A204.1 (cell line): ENCODE results near the gene ETV1.

Experiments used
- FAIRE-seq: peaks from 2 replicates; lab custom pipeline; 2012; peaks lifted over from hg19 to GRCh38; lab: Jason Lieb, UNC

The ETV1 gene

DNA sequence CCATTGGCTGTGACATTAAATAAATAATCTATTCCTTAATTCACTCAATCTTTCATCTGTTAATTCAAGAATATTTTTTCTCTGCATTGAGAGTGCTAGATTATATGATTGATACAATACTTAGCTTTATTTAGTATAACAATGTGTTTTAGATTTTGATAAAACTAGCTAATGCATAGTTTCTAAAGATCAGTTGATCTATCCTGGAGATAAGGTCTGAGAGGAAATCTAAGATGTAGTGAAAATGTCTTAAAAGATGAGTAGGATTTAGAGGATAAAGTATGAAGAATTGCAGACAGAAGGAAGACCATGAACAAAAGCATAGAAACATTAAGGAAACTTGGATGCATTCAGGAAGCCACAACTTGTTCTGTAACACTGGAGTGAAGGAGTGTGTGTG, 110.3 kb downstream of the ETV1 start:
- no peak for FAIRE-seq

DNA sequence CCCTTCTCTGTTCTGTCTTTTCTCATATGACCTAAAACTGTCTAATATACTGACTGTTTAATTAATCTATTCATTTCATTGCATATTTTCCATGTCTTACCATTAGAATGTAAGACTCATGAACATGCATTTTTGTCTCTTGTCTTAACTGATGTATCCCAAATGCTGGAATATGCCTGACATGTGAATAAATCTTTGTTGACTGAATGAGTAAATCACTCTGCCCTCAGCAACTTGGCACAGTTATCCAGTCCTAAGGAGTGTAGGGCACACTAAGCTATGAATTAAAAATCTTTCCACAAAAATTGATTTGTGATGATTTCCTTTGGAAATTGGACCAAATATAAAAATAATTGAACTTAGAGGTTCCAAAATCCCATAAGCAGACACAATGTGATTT, 111.3 kb downstream of the ETV1 start:
- FAIRE-seq = no peak

DNA sequence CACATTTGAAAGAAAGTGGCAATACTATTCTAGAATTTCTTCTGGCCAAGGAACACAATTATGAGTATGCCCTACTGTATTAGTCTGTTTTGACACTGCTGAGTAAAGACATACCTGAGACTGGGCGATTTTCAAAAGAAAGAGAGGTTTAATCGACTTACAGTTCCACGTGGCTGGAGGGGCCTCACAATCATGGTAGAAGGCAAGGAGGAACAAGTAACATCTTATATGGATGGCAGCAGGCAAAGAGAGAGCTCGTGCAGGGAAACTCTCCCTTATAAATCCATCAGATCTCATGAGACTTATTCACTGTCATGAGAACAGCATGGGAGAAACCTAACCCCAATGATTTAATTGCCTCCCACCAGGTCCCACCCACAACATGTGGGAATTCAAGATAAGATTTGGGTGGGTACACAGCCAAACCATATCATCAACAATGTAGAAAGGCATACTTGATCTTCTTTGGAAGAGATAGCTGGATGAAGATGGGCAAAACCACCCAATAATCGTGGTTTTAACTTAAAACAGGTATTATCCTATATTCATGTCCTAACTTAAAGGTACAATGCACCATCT, 113.9 kb downstream of the ETV1 start:
- no peak for FAIRE-seq

DNA sequence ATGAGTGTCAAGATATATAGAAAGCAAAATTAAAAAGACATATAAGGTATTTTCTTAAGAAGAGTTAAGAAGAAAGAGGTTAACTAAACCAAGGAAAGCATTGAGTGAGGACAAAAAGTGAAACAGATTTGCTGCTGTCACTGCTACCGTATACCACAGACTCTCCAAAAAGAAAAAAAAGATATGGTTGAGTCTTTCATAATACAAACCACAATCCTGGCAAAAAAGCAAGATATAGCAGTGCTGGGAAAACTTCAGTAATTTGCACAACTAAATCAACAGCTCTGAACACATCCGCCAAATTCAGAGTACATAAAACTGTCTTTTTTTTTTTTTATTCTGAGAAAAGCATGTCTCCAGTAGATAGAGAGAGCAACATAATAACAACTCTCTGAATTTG, 114.7 kb downstream of the ETV1 start:
- no peak for FAIRE-seq

DNA sequence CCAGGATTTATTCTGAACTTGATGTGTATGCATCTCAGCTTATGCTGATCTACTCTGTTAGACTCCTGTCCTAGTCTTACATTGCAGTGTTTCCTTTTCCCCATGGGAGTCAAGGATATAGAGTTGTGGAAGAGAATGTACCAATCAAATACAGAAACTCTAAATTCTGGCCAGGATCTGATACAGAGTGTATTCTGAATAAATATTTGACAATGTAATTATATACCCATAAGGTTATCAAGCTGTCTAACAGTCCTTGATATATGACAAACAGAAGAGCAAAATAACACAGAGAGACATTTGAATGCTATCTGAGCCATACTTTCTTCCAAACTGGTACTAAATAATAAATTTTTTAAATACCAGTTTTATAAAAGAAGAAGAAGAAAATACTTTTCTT, 116.8 kb downstream of the ETV1 start:
- FAIRE-seq = no peak

DNA sequence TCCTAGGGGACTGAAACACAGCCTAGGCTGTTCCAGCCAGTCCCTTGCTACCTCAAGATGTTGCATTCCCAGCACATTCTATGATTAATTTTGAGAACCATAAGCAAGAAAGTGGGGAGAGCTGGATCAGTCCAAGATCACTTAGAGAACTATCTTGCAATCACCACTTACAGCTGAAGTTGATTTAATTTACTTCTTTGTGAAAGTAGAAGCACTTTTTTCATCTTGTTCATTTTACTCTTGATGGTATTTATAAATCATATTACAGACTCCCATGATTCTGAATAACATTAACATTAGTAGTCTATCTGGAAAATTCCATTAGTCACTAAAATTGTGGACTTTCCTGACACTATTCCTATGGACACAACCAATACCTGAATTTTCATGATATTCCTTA, 118.5 kb downstream of the ETV1 start:
- FAIRE-seq = no peak

DNA sequence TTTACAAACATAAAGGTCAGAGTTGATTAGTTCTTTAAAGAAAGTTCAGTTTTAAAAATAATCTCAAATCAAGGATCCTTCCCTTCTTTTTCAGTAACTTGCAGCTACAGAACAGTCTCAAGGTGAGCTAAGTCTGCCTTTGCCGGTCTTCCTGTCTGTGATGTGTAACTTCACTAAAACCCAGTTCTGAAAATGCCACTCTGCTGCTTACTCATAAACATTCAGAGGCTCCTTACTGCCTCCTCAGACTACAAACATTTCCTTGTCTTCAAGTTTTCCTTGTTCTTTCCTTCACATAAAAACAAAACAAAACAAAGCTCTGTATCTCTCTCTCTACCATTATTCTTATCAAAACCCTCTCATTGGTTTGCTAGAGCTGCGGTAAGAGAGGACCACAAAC, 128.7 kb downstream of the ETV1 start:
- no peak for FAIRE-seq

DNA sequence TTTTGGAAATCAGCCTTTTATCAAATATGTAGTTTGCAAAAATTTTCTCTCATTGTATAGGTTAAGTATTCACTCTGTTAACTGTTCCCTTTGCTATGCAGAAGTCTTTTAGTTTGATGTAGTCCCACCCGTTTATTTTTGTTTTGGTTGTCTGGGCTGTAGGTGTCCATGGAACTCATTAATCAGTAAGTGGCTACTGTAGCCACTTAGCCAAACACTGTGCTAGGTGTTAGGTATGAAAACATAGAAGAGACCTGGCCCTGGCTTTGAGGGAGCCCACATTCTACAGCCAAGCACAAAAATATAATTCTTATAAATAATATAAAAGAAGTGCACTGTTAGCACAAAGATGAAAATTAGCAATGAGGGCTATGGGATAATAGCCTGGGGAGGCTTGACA, 133.5 kb downstream of the ETV1 start:
- FAIRE-seq = no peak

DNA sequence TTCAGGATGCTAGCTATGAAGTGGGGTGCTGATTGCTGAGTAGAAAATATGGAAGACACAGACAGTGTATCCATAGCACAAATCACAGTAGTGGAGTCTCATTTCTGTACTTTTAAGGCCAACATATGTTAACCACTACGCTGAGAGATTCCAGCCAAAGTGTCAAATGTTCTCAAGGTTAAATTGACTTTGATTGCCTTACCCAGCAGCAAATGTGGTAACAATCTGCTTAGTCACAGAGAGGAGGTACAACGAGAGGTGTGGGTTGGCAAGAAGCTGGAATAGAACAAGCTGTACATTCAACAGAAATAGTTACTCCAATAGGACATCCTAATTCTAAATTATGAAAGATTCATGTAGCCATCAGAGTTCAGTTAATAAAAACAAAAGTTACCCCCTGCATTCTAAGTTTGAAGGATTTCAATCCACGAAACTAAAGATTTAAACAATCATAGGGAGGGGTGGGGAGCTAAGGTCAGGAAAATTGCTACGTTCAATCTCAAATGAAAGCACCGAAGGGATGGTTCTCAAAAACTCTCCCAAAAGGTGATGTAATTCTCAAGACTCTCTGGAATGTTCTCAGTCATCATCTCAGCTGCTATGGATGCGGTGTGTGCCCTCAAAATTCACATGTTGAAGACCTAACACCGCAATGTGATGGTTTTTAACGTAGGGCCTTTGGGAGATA, 137.0 kb downstream of the ETV1 start:
- no peak for FAIRE-seq

DNA sequence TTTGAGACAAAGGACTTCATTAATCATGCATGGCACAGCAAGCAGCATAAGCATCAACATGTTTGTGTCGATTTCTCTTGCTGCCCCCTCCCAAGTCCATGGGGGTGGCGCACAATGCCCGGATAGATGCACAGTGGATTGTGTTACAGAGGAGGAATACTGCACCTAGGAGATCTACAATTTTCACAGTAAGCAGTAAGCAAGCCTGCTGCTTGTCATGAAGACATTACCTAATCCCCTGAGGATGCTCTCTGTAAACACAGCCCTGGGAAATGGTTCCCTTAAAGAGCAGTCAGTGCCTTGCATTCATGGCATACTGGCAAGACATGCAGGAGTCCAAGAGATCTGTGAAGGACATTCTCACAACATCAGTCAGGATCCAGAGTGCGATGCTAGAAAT, 137.7 kb downstream of the ETV1 start:
- FAIRE-seq = no peak

DNA sequence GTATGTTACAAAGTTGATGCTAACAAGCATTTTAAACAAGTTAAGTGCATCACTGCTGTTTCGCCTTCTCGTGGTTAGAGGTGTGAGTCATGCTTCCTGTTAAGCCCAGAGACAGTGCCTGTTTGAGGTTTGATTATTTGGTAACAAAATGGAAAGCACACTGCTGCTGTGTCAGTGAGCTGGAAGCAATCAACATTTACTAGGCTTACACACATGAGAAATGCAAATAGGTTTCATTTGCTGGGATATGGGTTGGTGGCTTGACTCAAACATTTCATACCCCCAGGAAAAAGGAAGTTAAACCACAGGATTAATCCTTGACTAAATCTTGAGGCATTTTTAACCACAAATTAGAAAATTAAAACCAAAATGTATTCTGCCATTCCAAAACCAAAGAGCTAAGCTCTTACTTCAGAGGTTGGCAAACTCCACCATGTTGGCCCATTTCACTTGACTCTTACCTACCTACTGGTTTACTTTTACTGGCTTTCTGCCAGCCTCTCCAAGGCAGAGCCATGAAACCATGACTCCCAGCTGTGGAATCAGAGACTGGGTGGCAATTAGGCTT, 139.2 kb downstream of the ETV1 start:
- no peak for FAIRE-seq

DNA sequence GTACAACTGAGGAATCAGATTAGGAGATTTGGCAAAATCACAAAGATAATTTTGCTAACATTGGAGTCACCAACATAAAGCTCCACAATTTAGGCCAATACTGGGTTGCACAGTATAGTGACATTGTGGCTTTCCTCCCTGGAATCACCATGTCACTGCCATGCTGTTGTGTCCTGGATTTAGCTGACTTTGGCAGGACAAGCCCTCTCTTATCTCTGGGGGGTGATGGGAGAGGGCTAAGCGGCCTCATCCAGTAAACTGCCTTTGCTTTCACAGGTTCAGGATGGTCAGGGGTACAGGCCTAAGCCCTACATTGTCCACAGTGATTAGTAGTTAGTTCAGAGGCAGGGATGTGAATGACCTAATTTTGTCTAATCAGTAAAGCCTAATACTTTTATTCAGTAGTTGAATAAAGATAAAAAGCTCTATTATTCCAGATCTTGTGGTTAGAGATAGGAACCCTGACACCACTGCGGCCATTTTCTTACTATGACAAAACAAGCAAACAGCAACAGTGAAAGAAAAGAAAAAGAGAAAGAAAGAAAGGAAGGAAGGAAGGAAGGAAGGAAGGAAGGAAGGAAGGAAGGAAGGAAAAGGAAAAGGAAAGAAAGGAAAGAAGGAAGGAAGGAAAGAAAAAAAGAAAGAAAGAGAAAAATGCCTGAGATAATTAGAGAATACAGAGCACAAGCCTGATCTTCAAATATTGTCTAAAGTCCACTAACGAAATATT, 140.1 kb downstream of the ETV1 start:
- FAIRE-seq = no peak

DNA sequence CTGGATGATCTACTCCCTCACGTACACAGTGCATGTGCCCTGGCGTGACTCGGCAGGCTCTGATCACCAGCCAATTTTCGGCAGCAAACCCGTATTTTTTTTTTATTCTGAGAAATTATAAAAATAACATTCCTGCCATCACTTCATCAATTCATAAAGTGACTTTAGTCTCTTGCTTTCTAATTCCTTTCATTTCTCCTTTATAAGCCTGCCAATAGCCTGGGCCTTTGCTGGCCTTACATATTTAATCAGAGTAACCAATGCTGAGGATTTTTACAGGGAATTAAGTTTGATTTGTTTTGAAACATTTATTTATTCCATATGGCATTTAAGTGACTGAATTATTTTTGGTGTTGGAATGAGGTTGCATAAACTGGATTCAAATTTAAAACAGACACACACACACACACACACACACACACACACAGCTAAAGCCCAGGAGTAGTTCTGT, 140.8 kb downstream of the ETV1 start:
- no peak for FAIRE-seq

DNA sequence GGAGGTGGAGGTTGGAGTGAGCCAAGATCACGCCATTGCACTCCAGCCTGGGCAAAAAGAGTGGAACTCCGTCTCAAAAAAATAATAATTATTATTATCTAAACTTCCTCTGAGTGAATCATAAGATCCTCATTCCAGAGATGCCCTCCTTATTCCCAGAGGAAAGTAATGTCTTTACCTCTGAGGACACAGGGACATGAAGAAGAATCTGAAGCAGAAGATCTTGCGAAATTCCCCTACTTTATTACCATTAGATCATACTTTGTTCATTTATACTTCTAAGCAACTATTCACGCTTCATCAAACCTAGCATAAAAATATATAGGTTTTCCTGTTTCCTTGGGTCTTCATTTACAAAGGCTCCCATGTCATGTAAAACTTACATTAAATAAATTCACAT, 143.1 kb downstream of the ETV1 start:
- no peak for FAIRE-seq

DNA sequence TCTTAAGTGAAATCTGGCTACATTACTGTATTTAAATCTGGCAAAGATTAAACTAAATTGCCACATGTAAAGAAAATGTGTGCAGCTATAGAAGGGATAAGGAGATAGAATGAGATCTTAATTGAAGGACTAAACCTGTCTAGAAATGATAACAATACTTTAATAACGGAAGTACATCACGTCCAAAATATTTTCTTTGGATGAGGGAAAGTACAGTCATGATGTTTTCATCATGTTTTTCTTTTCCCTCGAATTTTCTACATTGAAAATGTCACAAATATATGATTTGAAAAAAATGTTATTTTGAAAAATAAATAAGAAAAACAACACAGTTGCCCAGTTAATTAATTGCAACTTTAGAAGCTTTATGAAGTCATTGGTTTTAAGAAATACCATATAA, 143.9 kb downstream of the ETV1 start:
- no peak for FAIRE-seq

DNA sequence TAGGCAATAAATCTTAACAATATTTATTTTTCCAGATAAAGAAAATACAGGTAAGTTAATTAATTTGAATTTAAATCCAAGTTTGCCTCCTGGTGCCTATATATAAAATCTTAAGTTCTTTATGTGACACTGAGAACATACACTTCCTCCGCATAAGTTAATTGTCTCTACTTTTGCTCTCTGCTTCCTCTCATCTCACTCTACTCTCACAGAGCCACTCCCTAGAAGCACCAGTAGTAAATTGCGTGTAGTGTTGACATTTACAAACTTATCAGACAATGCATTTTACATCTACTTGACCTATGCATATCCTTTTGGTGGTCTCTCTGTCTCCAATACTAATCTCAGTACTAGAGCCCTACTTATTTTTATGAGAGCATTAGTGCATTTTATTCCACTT, 144.5 kb downstream of the ETV1 start:
- no peak for FAIRE-seq

DNA sequence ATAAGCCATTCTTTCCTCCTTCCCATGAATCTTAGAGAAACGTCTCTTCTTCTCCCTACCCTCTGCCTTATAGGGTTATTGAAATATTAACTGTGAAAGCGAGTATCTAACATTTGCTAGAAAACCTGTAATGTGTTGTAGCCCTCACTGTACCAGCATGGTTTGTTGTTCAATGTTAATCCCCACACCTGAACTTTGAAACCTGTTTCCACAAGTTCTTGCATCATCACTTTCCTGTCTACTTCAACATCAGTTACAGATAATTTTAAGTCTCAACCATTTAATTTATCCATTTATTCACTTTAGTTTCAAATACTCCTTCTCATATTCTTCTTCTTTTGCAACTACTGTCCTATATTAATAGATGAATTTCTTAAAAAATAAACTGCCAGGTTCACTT, 148.2 kb downstream of the ETV1 start:
- FAIRE-seq = no peak
